ENCODE data around the gene CSF3.

DNA sequence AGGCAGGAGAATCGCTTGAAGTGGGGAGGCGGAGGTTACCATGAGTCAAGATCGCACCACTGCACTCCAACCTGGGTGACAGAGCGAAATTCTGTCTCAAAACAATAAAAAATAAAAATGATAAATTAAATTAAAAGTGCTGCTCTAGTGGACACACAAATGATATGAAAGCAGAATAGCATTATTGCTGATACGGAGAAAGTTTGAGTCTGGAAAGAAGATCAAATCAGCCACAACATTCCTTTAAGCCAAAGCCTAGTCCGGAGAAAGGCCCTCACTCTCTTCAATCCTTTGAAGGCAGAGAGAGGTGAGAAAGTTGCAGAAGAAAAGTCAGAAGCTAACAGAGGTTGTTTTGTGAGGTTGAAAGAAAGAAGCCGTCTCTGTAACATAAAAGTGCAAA lies 15.1 kb upstream of the CSF3 start:
- TF ChIP-seq CTCF (IDR thresholded peaks at IDR 0.05), result no peak
- no peak for TF ChIP-seq POLR2A (IDR thresholded peaks at IDR 0.05)

Measured in testis (tissue), 2 donors.